NOMO-1 (cell line): ENCODE measurements around the gene VGLL3.
"Not testable (repeated sequence)": the region's sequence is repeated elsewhere in the genome, so short reads cannot be mapped to it uniquely, and the experiment has no call there.

ENCODE experiments used
- DNase-seq, 2 experiments: peaks; one replicate each; lab custom pipeline; 2025; ENCODE audit not compliant: unreplicated experiment in 2 of 2; lab: John Stamatoyannopoulos, UW

Gene VGLL3, protein sequence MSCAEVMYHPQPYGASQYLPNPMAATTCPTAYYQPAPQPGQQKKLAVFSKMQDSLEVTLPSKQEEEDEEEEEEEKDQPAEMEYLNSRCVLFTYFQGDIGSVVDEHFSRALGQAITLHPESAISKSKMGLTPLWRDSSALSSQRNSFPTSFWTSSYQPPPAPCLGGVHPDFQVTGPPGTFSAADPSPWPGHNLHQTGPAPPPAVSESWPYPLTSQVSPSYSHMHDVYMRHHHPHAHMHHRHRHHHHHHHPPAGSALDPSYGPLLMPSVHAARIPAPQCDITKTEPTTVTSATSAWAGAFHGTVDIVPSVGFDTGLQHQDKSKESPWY

DNA sequence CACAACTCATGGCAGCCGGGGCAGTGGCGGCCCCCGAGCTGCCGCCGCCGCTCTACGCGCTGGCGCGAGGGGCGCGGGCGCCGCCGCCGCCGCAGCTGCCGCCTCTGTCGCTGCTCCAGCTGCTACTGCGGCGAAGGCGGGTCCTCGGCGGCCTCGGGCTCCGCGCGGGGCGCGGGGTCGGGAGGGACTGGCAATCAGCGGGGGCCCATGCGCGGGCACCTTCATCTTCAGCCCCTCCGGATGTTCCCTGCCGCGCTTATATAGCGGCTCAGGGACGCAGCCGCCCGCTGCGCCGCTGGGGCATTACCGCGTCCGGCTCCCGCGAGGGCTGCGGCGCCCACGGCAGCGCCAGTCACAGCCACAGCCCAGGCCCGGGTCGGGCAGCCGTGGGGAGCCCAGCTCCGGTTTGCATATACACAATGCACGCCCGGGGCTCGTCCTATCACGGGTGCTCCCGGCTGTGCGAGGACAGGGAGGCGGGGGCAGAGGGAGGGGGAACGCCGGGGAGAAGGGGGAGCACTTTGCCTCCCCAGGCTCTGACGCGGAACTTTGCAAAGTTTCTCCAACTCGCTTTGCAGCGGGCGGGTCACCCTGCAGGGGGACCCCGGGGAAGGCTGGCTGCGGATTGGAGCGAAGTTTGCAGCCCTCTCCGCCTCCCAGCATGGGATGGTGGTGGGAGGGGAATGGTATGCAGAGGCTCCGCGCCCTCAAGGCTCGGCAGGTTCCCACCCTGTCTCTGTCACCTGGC lies at the start of gene VGLL3:
VGLL3 (minus strand) TSS at position 416 of the 748 bp plus-strand sequence; CDS start at position 10, 406 bp downstream.
- DNase-seq: no peak

DNA sequence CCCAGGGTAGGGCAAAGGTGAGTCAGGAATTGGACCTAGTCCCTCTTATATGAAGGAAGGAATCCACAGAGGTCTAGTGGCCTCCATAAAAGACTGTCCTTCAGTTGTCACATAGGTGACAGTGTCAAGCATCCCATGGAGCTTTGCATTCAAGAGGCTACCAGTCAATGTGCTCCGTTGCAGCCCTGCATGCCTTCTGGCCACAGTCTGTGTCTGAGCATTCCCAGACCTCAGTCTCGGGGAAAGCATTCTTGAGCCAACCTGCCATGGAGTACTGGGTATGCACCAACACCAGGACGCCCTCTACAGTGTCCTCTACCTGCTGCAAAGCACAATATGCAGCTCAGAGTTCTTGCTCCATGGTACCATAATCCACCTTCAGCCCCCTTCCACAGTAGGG lies 46.7 kb upstream of the VGLL3 start:
- DNase-seq: no peak

DNA sequence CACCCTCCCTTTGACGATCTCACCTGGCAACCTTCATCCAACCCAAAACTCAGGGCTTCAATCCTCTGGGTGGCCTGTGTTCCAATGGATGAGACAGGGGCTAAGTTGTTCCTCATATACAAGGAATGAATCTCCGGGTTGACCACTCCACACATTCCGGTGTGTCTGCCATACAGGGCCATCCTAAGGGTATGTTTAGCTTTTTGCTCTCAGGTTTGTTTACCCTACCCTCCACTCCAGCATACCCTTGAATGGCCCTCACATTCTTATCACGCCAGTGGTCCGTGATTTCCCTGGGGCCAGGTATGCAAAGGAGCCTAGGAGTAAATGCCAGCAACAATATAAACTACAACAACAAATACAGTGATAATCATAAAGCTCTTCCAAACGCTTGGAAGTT lies 45.7 kb upstream of the VGLL3 start:
- no peak for DNase-seq

DNA sequence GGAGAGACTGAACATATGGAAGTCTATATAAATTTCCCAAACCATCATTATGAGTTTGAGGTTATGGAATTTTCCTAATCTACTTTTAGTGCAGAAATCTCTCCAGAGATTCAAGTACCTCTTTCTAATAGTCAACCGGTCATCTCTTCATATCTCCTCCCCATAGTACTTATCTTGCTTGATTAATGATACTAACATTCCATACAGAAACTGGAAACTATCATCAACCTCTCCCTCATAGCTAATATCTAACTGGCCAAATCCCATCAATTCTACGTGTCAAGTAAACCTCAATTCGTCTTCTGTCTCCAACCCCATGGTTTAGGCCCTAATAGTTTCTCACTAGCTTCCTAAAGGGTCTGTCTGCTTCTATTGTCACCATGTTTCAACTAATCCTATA lies 44.4 kb upstream of the VGLL3 start:
- DNase-seq: no peak

DNA sequence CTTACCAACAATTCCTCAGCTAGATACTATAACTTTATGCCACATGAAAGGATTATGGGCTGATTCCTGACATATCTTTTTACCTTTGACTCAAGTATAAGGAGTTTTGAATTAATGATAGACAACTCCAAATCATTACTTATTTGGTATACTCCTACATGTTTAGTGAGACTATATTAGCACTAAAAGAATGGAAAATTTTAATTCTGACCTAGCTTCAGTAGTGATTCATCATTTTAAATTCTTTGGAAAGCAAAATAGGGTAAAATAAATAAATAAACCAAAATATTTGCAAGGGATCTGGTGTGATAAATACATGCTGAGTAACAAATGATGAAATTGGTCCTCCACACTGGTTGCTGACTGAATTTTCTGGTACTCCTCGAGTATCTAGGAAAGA lies 42.3 kb upstream of the VGLL3 start:
- DNase-seq: no peak

DNA sequence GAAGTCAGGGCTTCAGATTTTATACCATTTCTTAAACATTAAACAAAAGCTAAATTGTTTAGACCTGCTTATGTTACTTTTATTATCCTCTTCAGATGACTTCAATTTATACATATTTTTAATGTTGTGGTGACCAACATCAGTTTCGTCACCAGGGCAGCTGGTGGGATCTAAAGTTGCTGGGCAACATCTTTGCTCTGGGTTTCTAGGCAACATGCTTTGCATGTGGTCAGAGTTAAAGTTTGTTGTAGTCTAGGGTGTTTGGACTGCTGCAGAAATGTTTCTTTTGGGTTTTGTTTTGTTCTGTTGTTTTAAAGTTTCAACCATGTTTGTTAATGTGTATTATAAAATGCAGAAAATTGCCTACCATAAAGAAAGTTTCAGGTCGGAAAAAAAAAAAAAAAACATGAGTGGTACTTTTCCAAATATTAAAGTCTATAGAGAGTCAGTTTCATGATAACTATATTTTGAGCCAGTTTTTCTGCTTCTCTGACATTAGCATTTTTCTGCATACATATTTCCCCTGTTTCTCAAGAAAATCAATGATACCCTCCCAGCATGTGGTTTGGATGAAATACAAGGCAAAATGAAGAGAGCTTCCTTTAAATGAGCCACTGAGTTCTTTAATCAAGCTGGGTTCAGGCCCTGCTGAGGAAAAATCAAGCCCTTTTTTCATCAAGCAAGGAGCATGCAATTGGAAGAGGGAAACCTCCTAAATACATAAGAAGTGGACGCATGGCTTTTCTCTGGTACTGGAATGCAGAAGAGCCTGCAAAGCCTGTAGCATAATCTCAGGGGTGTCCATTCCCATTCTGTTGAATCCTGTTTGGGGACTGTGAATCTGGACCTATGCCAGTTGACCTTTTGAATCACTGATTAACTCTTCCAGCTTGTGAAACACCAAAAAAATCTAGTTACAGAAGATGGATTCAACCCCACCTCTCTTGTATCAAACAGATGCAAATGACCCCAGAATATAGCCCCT lies 35.0 kb upstream of the VGLL3 start:
- DNase-seq: no peak

DNA sequence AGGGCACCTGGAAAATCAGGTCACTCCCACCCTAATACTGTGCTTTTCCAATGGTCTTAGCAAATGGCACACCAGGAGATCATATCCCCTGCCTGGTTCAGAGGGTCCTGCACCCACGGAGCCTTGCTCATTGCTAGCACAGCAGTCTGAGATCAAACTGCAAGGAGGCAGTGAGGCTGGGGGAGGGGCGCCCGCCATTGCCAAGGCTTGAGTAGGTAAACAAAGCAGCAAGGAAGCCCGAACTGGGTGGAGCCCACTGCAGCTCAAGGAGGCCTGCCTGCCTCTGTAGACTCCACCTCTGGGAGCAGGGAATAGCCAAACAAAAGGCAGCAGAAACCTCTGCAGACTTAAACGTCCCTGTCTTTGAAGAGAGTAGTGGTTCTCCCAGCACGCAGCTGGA lies 26.4 kb upstream of the VGLL3 start:
- not testable (repeated sequence) for DNase-seq

DNA sequence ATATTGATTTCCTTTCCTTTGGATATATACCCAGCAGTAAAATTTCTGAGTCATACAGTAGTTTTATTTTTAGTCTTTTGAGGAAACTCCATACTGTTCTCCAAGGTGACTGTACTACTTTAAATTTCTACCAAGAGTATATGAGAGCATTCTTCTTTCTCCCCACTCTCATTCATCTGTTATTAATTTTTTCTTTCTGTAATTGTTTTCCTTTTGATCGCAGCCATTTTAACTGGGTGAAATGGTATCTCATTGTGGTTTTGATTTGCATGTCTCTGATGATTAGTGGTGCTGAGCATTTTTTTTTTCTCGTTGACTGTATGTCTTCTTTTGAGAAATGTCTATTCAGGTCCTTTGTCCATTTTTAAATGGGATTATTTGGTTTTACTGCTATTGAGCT lies 18.3 kb upstream of the VGLL3 start:
- no peak for DNase-seq

DNA sequence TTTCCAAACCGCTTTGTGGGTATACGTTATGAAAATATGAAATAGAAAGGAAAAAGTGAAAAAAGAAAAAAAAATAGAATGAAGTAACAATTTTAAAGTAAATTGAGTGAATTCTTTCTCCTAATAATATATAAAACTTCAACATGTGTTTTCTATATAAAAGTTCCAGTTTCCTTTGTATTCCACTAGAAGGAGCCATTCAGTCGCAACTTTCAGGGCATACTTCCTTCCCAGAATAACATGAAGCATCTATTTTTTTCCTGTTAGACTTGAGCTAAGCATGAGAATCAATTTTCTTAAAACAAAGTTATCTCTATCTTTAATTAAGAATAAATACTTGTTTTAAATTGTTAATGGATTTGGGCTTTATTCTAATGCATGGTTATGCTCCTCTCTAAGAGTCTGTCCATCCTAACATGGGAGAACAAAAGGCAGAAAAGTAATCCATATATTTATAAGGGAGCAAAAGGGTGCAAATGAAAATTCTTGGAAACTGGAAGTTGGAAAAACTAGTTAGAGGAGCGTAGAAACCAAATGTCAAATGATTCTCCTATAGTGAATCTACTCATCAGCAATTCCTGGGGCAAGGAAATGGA lies 16.0 kb upstream of the VGLL3 start:
- DNase-seq: no peak

DNA sequence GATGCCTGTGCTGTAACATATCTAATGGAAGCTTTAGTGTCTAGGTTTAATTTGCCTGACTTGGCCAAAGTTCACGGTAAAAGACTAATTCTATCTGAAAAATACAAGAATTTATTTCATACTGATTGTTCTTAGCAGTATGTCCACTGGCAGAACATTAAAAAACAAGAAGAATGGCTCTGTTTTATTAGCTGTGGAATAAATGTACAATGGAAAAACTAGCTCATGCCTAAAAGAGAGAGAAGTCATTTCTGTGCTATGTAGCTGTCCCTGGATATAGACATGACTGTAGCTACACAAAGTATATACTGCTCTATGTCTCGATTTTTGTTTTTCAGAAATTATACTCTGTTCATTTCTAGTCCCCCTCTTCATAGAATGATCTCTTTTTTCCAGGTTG lies 13.9 kb upstream of the VGLL3 start:
- no peak for DNase-seq

DNA sequence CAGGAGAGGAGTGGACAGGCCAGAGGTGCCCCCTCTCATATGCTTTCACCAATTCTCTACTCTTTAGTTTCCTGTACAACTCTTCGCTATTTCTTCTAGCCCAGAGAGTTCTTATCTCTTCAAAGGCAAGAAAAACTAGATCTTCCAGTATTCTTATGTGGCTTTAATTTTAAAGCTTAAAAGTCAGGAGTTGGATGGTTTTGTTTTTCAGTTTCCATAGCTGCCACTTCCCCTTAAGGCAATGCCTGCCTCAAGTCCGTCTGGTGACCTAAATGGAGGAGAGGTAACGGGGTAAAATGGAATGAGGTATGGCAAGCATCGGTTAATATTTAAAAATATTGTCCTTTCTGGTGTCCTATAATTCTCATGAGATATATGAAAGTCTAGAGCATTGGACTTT lies 11.4 kb upstream of the VGLL3 start:
- DNase-seq: no peak

DNA sequence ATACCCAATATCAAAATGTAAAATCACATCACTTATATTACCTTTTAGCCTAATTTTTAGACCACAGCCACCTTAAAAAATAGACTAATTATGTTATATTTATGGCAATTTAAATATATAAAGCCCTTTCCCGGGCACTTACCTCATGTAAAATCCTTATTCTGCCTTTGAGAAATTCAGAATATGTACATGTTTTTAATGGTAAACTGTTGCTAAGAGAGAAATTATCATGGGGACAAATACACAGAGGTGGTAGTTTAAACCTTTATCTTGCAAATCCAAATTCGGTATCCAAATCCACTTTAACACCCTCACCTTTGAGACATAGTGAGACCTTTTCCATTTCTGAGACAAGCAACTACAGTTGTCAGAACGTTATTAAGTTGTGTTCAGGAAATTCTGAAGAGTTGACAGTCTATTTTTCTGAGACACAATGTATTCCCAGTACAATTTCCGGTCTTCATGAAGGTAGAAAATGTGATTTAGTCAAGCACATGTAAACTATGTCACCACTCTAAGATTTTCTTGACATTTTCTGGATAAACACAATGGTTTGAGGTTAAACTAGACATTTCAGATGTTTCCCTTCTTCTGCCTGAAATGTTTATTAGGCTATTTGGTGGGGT lies 10.6 kb upstream of the VGLL3 start:
- DNase-seq: no peak

DNA sequence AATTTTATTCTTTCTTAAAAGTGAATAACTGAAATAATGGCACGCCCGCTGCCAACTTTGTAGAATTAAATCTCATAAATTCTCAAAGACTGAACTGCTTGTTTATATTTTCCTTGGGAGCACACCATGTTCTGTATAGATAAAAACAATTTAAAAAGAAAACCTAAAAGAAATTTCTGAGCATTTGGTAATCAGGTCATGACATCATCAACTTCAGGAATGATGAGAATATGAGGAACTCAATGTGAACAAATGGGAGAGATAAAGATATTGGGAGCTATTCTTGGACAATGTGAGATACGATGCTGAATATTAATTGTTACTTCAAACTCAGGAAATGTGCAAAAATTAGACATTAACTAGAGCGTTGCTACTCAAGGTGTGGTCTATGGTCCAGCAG lies 10.0 kb upstream of the VGLL3 start:
- no peak for DNase-seq

DNA sequence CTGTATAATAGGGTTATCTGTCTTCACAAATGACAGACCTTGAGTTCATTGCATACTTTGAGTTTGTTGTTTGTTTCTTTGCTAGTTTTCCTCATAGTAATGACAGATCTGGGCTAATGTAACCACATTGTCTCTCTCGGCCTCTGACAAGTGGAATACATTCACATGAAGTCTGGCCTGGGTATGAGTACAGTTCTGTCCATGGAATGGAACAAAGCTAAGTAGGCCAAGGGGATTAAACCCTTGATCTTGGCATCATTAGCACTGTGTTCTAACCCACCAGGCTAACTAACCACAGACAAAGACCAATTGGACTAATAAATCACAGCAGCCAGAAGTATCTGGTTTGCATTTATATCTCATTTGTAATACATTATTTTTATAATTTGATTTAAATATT lies 7.6 kb upstream of the VGLL3 start:
- DNase-seq: no peak

DNA sequence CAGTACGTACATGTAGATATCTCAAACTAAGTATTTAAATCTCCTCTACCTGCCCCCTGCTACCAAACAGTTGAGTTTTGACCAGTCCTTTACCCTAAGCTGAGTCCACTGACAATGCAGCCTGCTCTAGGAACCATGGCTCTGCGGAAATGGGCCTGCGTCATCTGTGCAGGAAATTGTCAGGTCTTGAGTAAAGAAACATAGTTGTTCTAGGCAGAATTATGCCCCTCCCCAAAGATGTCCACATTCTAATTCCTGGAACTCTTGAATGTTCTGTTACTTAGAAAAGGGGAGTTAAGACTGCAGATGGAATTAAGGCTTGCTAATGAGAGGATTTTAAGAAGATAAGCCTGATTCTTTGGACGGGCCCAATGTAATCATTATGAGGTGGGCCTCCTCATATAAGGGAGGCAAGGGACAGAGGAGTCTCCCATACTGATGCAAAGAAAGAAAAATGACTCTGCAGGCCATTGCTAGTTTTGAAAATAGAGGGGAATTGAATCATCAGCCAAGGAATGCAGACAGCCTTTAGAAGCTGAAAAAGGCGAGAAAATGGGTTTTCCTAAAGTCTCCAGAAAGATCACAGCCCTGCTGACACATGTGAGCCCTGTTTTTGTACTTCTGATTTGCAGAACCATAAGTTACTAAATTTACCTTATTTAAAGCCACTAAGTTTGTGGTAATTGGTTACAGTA lies 5.5 kb upstream of the VGLL3 start:
- no peak for DNase-seq

DNA sequence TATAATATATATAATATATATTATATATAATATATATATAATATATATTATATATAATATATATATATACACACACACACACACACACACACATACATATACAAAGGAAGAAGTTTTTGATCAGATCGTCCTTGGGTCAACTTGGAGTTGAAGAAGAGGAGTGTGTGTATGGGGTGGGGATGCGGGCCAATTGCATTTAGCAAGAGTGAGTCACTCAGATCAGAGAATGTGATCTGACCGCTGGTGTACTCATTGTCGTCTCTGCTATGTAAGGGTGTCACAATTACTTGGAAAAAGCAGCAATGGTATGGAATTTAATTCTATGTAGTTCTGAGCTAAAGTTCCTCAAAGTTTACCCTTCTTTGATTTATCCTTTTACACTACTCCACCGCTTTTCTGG lies 4.6 kb upstream of the VGLL3 start:
- DNase-seq: no peak

DNA sequence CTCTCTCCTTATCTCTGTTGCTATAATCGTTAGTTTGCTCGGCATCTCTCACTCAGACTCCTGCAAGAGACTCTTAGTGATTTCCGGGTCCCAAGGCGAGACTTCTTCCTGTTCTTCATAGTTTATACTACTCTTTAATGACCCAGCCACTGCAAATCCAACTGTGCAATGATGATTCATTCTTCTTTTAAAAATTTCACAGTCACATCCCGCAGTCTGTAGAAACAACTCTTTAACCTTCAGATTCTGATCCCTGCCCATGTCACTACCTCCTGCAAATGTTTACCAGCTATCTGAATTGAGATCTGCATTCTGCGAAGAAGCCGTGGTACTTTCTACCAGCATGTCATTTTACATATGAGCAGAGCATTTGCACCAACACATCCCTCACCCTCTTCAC lies 2.8 kb upstream of the VGLL3 start:
- no peak for DNase-seq

DNA sequence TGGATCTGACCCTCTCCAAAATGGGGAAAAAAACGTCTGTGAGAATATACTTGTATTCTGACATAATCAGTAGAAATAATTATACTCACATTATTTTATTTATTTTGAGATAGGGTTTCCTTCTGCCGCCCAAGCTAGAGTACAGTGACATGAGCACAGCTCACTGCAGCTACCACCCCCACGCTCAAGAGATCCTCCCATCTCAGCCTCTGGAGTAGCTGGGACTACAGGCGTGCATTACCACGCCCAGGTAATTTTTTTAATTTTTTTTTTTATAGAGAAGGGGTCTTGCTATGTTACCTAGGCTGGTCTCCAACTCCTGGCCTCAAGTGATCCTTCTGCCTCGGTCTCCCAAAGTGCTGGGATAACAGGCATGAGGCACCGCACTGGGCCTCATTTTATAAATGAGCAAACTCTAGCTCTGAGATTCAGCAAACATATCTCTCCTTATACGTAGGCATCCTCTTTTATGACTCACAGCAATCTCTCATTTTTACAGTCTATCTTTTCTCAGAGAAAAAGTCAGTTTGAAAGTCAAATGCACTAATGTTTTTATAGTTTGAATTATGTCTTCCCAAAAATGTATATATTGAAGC lies 989 bp upstream of the VGLL3 start:
- DNase-seq: no peak

DNA sequence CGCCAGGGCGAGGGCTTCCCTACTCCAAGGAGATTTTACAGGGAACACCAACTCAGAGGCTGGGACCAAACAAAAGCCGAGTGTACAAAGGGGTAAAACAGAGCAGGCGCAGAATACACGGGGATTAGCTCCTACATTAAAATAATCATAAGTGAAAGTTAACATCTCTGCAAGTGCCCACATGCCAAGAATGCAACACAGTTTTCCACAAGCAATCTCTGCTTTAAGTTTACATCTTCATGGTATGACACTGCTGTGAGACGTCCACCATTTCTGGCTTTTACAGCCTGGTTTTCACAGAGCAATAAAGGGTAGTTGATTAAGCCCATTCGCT lies 500 bp upstream of the VGLL3 start:
- DNase-seq: no peak
